ENCODE results near the gene GRID1.

GRCh38 chr10:86342111-86342863, 24.3 kb downstream of the GRID1 start:
- TF ChIP-seq POLR2A (IDR thresholded peaks at IDR 0.05) (no peak), CTCF (IDR thresholded peaks at IDR 0.05) (no peak), POLR2AphosphoS5 (IDR thresholded peaks at IDR 0.05; ENCODE audit: insufficient read depth in 1 of 2, low read depth in 1 of 2) (no peak)
